ENCODE results near the gene CLMN.

DNA sequence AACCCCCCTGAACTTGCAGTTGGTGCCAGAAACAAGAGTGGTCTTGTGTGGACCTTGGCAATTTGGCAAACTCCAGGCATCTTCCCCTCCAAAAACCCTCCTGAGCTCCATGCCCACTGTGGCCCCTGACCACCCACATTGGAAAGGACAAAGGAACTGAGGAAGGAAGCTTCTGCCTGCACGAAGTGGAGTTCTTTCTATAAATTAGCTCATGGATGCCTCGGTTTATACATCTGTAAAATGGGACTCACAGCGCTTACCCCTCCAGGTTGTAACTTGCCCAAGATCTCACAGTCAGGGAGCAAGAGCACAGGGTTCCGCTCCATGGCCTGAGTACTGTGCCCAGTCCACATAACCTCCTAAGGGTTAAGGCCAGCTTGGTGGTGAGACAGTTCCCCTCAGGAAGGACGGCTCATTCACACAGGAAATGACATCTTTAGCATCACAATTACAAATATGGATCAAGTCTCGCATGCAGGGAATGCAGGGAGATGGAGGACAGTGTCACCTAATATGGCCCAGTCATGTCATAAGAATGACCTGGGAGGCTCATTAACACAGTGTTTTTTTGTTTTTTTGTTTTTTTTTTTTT, 66.6 kb downstream of the CLMN start:
- no peak for TF ChIP-seq EZH2 (IDR thresholded peaks at IDR 0.05; ENCODE audit: borderline replicate concordance, low read depth, low read length, poor library complexity, severe bottlenecking)
- TF ChIP-seq, protein P1, sequence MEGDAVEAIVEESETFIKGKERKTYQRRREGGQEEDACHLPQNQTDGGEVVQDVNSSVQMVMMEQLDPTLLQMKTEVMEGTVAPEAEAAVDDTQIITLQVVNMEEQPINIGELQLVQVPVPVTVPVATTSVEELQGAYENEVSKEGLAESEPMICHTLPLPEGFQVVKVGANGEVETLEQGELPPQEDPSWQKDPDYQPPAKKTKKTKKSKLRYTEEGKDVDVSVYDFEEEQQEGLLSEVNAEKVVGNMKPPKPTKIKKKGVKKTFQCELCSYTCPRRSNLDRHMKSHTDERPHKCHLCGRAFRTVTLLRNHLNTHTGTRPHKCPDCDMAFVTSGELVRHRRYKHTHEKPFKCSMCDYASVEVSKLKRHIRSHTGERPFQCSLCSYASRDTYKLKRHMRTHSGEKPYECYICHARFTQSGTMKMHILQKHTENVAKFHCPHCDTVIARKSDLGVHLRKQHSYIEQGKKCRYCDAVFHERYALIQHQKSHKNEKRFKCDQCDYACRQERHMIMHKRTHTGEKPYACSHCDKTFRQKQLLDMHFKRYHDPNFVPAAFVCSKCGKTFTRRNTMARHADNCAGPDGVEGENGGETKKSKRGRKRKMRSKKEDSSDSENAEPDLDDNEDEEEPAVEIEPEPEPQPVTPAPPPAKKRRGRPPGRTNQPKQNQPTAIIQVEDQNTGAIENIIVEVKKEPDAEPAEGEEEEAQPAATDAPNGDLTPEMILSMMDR (conservative IDR thresholded peaks at IDR 0.05; ENCODE audit: low read depth, low read length) = no peak
